Effector CD4-positive, alpha-beta T cell (primary cell): ENCODE results near the gene HSF2BP. TPM values are rescaled to one million over a fixed set of nuclear protein-coding genes. Genes with fewer than 3 reads are reported as not detected.
A peak's percentile ranks its signal among the peaks of the same experiment; 100 is the strongest.
"Not testable (repeated sequence)": the region's sequence is repeated elsewhere in the genome, so short reads cannot be mapped to it uniquely, and the experiment has no call there.

ENCODE experiments used
- DNase-seq: peaks from one replicate; pipeline ENCODE4 v3.0.0-alpha.2; 2020
- total RNA-seq: gene quantifications from one replicate; lab custom pipeline; 2026; lab: John Stamatoyannopoulos, UW

The HSF2BP gene
- not detected for total RNA-seq

- DNase-seq: peak; percentile 70
Observed at GRCh38 chr21:43659136-43660000, at the start of gene HSF2BP, which contains the start of gene RRP1B. HSF2BP (minus strand) TSS chr21:43659488; CDS start chr21:43658096, 1,392 bp downstream. RRP1B (plus strand) TSS chr21:43659560; CDS start chr21:43659665, 105 bp downstream.

- no peak for DNase-seq
Observed at GRCh38 chr21:43708745-43709381, 49.6 kb upstream of the HSF2BP start.

- no peak for DNase-seq
Observed at GRCh38 chr21:43707462-43707861, 48.2 kb upstream of the HSF2BP start.

GRCh38 chr21:43703035-43703880, 44.0 kb upstream of the HSF2BP start:
- no peak for DNase-seq

- DNase-seq: no peak
Observed at GRCh38 chr21:43702785-43703034, 43.4 kb upstream of the HSF2BP start.

GRCh38 chr21:43701936-43702784, 42.9 kb upstream of the HSF2BP start:
- no peak for DNase-seq

GRCh38 chr21:43699933-43700599, 40.8 kb upstream of the HSF2BP start:
- DNase-seq: no peak

GRCh38 chr21:43699492-43699777, 40.1 kb upstream of the HSF2BP start:
- DNase-seq: not testable (repeated sequence)

GRCh38 chr21:43697758-43698643, 38.7 kb upstream of the HSF2BP start:
- DNase-seq: no peak

- DNase-seq: no peak
Observed at GRCh38 chr21:43696214-43696613, 36.9 kb upstream of the HSF2BP start.

GRCh38 chr21:43694437-43695079, 35.3 kb upstream of the HSF2BP start:
- DNase-seq: no peak

GRCh38 chr21:43693981-43694380, 34.7 kb upstream of the HSF2BP start:
- no peak for DNase-seq

- no peak for DNase-seq
Observed at GRCh38 chr21:43692949-43693348, 33.7 kb upstream of the HSF2BP start.

- DNase-seq: no peak
Observed at GRCh38 chr21:43691801-43692200, 32.5 kb upstream of the HSF2BP start.

GRCh38 chr21:43691086-43691795, 32.0 kb upstream of the HSF2BP start:
- no peak for DNase-seq

GRCh38 chr21:43690346-43690745, 31.1 kb upstream of the HSF2BP start:
- DNase-seq: no peak

GRCh38 chr21:43689556-43690337, 30.5 kb upstream of the HSF2BP start:
- DNase-seq: no peak

GRCh38 chr21:43688906-43689305, 29.6 kb upstream of the HSF2BP start:
- no peak for DNase-seq
